ENCODE measurements around the gene FANCG. TPM values are rescaled to one million over a fixed set of nuclear protein-coding genes. Genes with fewer than 3 reads are reported as not detected.

FANCG gene
- total RNA-seq, 6 experiments from 2014 or later: 17.8 to 30.0 (median 28.3) TPM

DNA sequence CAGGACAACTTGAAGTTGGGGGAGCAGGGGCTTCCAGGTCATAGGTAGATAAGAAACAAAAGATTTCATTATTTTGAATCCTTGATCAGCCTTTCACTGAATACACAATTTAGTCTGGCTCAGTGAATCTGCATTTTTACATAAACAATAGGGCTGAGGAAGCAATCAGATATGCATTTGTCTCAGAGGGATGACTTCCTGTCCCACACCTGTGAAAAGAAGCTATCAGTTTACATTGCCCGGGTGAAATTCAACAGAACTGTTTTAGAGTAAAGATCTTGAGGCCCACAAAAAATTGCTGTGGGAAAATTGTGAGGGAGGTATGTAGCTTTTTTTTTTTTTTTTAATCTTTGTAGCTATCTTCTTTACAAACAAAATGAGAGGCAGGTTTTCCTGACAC, 51.9 kb downstream of the FANCG start:
- no peak for DNase-seq

DNA sequence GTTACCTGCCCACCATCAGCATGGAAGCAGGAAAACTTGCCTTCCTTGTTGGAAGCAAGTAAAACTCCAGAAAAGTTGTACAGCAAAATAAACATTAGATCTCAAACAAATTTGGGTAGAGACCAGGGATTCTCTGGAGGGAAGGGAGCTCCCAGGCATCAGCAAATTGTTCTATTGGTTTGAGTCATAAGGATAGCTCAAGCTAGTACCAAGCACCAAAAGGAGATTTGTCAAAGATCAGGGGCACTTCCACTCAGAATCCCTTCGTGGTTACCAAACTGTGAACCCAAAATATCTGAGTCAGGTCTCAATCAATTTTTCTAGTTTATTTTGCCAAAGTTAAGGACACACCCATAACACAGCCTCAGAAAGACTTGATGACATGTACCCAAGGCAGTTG, 52.4 kb downstream of the FANCG start:
- Mint-ChIP-seq H3K27me3 (ENCODE audit: insufficient read depth) (peaks cover 1% of the 10 kb centered on the region; the same call in 1 of the 2 replicates), H3K9me3 (peaks cover 28% of the 10 kb centered on the region), H3K27ac (no peak overlapping the region), H3K4me3 (no peak overlapping the region), H3K36me3 (ENCODE audit: low read depth) (peaks cover 60% of the 10 kb centered on the region), H3K4me1 (ENCODE audit: low read depth) (peaks cover 43% of the 10 kb centered on the region)
- DNase-seq: no peak
- TF ChIP-seq, protein P1, sequence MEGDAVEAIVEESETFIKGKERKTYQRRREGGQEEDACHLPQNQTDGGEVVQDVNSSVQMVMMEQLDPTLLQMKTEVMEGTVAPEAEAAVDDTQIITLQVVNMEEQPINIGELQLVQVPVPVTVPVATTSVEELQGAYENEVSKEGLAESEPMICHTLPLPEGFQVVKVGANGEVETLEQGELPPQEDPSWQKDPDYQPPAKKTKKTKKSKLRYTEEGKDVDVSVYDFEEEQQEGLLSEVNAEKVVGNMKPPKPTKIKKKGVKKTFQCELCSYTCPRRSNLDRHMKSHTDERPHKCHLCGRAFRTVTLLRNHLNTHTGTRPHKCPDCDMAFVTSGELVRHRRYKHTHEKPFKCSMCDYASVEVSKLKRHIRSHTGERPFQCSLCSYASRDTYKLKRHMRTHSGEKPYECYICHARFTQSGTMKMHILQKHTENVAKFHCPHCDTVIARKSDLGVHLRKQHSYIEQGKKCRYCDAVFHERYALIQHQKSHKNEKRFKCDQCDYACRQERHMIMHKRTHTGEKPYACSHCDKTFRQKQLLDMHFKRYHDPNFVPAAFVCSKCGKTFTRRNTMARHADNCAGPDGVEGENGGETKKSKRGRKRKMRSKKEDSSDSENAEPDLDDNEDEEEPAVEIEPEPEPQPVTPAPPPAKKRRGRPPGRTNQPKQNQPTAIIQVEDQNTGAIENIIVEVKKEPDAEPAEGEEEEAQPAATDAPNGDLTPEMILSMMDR (IDR thresholded peaks at IDR 0.05): no peak

More for the DNA sequence above, 51.9 kb downstream of the FANCG start:
- no peak overlapping the region for H3K27ac Mint-ChIP-seq
- peaks cover 43% of the 10 kb centered on the region for H3K4me1 Mint-ChIP-seq (ENCODE audit: low read depth)
- peaks cover 1% of the 10 kb centered on the region; the same call in 1 of the 2 replicates for H3K27me3 Mint-ChIP-seq (ENCODE audit: insufficient read depth)
- H3K36me3 Mint-ChIP-seq (ENCODE audit: low read depth): peaks cover 64% of the 10 kb centered on the region
- TF ChIP-seq, protein P1 (IDR thresholded peaks at IDR 0.05): no peak
- H3K4me3 Mint-ChIP-seq: no peak overlapping the region
- H3K9me3 Mint-ChIP-seq: peaks cover 28% of the 10 kb centered on the region

DNA sequence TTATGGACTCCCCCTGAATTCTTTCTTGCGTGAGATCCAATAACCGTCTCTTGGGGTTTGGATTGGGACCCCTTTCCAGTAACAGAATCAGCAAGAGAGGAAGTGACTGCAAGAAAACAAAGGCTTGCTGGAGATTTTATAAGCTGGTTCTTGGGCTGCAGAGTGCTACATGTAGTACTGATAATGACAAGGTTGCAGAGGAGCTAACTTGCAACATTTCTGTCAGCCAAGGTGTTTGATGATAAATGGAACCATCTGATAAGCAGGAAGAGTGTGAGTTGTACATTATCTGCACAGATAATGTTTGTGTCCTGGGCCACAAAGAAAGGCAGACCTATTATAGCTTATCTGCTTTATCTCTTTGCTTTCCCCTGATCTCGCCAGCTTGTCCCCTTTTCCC, 53.1 kb downstream of the FANCG start:
- Mint-ChIP-seq H3K4me3 (peak overlapping the region; percentile 38), H3K9me3 (peaks cover 28% of the 10 kb centered on the region), H3K36me3 (ENCODE audit: low read depth) (peaks cover 63% of the 10 kb centered on the region), H3K27ac (peak overlapping the region; percentile 74), H3K27me3 (ENCODE audit: insufficient read depth) (peaks cover 1% of the 10 kb centered on the region; the same call in 1 of the 2 replicates), H3K4me1 (ENCODE audit: low read depth) (peaks cover 43% of the 10 kb centered on the region)
- TF ChIP-seq, protein P1 (IDR thresholded peaks at IDR 0.05): no peak
- no peak for DNase-seq

Other genes starting within 250 kb of the FANCG start
- not detected for gene PHF24, start 121.7 kb downstream of the FANCG start, total RNA-seq (2021; fragmentation: NEBNext Ultra II Directional; extraction: Animal tissue kit (Norgen Biotek cat#: 25700))
- gene DNAJB5, start 90.2 kb downstream of the FANCG start, total RNA-seq (2021; fragmentation: NEBNext Ultra II Directional; extraction: Animal tissue kit (Norgen Biotek cat#: 25700)): 10 to 100 TPM; 12.2 to 19.9 (median 16.3) TPM
- gene VCP, start 7.3 kb downstream of the FANCG start, total RNA-seq (2021; fragmentation: NEBNext Ultra II Directional; extraction: Animal tissue kit (Norgen Biotek cat#: 25700)): 100 to 1,000 TPM; 324 to 457 (median 374) TPM
- 10 to 100 TPM; 23.0 to 30.3 (median 28.3) TPM for gene PIGO, start 16.6 kb upstream of the FANCG start, total RNA-seq (2021; fragmentation: NEBNext Ultra II Directional; extraction: Animal tissue kit (Norgen Biotek cat#: 25700))
- 100 to 1,000 TPM; 118 to 139 (median 123) TPM for gene STOML2, start 23.2 kb upstream of the FANCG start, total RNA-seq (2021; fragmentation: NEBNext Ultra II Directional; extraction: Animal tissue kit (Norgen Biotek cat#: 25700))
- gene ATOSB, start 35.9 kb upstream of the FANCG start, total RNA-seq (2021; fragmentation: NEBNext Ultra II Directional; extraction: Animal tissue kit (Norgen Biotek cat#: 25700)): 10 to 100 TPM; 45.9 to 56.5 (median 49.5) TPM
- gene UNC13B, start 82.1 kb upstream of the FANCG start, total RNA-seq (2021; fragmentation: NEBNext Ultra II Directional; extraction: Animal tissue kit (Norgen Biotek cat#: 25700)): 10 to 100 TPM; 18.2 to 21.4 (median 19.7) TPM